SK-N-SH (cell line): Measurements from ENCODE around the gene BPIFA2.

Source experiments
- NRF1 ChIP-seq: IDR thresholded peaks from 2 replicates; pipeline ENCODE4 v1.6.1; 2012; ENCODE audit warnings: low read depth, mild to moderate bottlenecking, low read length
- REST ChIP-seq: IDR thresholded peaks from 2 replicates; pipeline ENCODE4 v1.6.1; 2012; ENCODE audit warnings: mild to moderate bottlenecking, low read depth, low read length, moderate library complexity
- TEAD4 ChIP-seq: IDR thresholded peaks from 2 replicates; pipeline ENCODE4 v1.4.0; 2012; ENCODE audit warnings: mild to moderate bottlenecking, borderline replicate concordance; ENCODE audit not compliant: insufficient read depth
- USF2 ChIP-seq: fragments of 150-350 bp; IDR thresholded peaks from 2 replicates; pipeline ENCODE4 v1.6.1; 2017; ENCODE audit warnings: antibody characterized with exemption, low read length, low read depth, borderline replicate concordance

- no peak for TF ChIP-seq REST
- no peak for TF ChIP-seq USF2
- TF ChIP-seq TEAD4: no peak
- no peak for TF ChIP-seq NRF1
Observed at GRCh38 chr20:33177866-33178265, 9.9 kb downstream of the BPIFA2 start.
